Smooth muscle cell (in vitro differentiated cells): ENCODE results near the gene DAPK3. TPM values are rescaled to one million over a fixed set of nuclear protein-coding genes. Genes with fewer than 3 reads are reported as not detected.

Experiments used
- DNase-seq: peaks from one replicate; lab custom pipeline; 2025; ENCODE audit not compliant: unreplicated experiment; lab: John Stamatoyannopoulos, UW
- H2AFZ ChIP-seq: fragments of 200-600 bp; sonication (generic); 2 replicates; pipeline ENCODE4 v1.6.0; 2016; ENCODE audit warnings: antibody characterized with exemption, low read depth, mild to moderate bottlenecking
- H3F3A ChIP-seq: fragments of 200-600 bp; sonication (generic); 2 replicates; pipeline ENCODE4 v1.6.0; 2017; ENCODE audit warnings: antibody characterized with exemption, low read depth
- H3K27ac ChIP-seq: fragments of 200-600 bp; sonication (generic); 2 replicates; pipeline ENCODE4 v1.5.1; 2016; ENCODE audit warnings: low read depth, mild to moderate bottlenecking
- H3K27me3 ChIP-seq: fragments of 200-600 bp; sonication (generic); 2 replicates; pipeline ENCODE4 v1.6.1; 2016; ENCODE audit warnings: low read depth, mild to moderate bottlenecking
- H3K36me3 ChIP-seq: fragments of 200-600 bp; sonication (generic); 2 replicates; pipeline ENCODE4 v1.5.1; 2016; ENCODE audit warnings: low read depth
- H3K4me1 ChIP-seq: fragments of 200-600 bp; sonication (generic); 2 replicates; pipeline ENCODE4 v1.5.1; 2016; ENCODE audit warnings: low read depth
- H3K4me2 ChIP-seq: fragments of 200-600 bp; sonication (generic); 2 replicates; pipeline ENCODE4 v1.6.0; 2016; ENCODE audit warnings: mild to moderate bottlenecking
- H3K4me3 ChIP-seq: fragments of 200-600 bp; sonication (generic); 2 replicates; pipeline ENCODE4 v1.5.1; 2016; ENCODE audit warnings: mild to moderate bottlenecking
- H3K79me2 ChIP-seq: fragments of 200-600 bp; sonication (generic); 2 replicates; pipeline ENCODE4 v1.6.0; 2016; ENCODE audit warnings: low read depth, mild to moderate bottlenecking
- H3K9ac ChIP-seq: fragments of 200-600 bp; sonication (generic); 2 replicates; pipeline ENCODE4 v1.6.0; 2016; ENCODE audit warnings: low read depth
- H3K9me3 ChIP-seq: fragments of 200-600 bp; sonication (generic); replicated peaks from 2 replicates; pipeline ENCODE4 v1.5.1; 2016; ENCODE audit warnings: low read depth
- H4K20me1 ChIP-seq: fragments of 200-600 bp; sonication (generic); 2 replicates; pipeline ENCODE4 v1.6.0; 2016; ENCODE audit warnings: low read depth
- CTCF ChIP-seq: fragments of 200-600 bp; sonication (generic); IDR thresholded peaks from 2 replicates; pipeline ENCODE4 v1.5.1; 2017; ENCODE audit warnings: borderline replicate concordance, mild to moderate bottlenecking, antibody characterized with exemption; ENCODE audit not compliant: insufficient read depth, poor library complexity, severe bottlenecking
- WGBS: methylation state at CpG from one replicate; pipeline ENCODE4 v1.1.7; 2016; ENCODE audit warnings: low lambda C conversion rate; 5-methylcytosine and 5-hydroxymethylcytosine counted together
- microRNA counts: library from miRNA; unstranded; fragments of <30 nt; microRNA quantifications from one replicate; lab custom pipeline; 2016
- microRNA-seq: library from miRNA; unstranded; fragments of <30 nt; microRNA quantifications from one replicate; pipeline ENCODE4, GENCODE V29; 2016; ENCODE audit warnings: borderline number of aligned reads
- polyA plus RNA-seq: library from polyadenylated mRNA; unstranded; fragments of >200 nt; fragmentation: Nextera tagmentation; extraction: Ambion mirVana; gene quantifications from 2 replicates; pipeline ENCODE4 v1.2.1, GENCODE V29; 2016
- small RNA-seq: library from RNA; depleted of rRNA; stranded (forward); fragments of <200 nt; gene quantifications from one replicate; pipeline ENCODE3, GENCODE V24; 2014
- total RNA-seq: library from RNA; depleted of rRNA; stranded (reverse); fragments of >200 nt; gene quantifications from 2 replicates; pipeline ENCODE4 v1.2.3, GENCODE V29; 2014

DAPK3 gene
- total and polyA plus RNA-seq, 2 experiments from 2014 or later, result 82.9 to 113 TPM

- WGBS, result 100% methylated on average over 1 of the region's 1 CpG
- TF ChIP-seq CTCF, result no peak
- no peak for DNase-seq
Observed at GRCh38 chr19:3910105-3910504, 60.8 kb downstream of the DAPK3 start.

More at GRCh38 chr19:3910105-3910504, 60.8 kb downstream of the DAPK3 start:
- Histone ChIP-seq H3K27ac (no peak overlapping the region), H3F3A (no peaks in the 10 kb centered on the region), H2AFZ (no peak overlapping the region), H4K20me1 (no peaks in the 10 kb centered on the region), H3K79me2 (no peaks in the 10 kb centered on the region), H3K9me3 (no peaks in the 10 kb centered on the region), H3K4me1 (no peaks in the 10 kb centered on the region), H3K4me2 (no peak overlapping the region), H3K4me3 (no peak overlapping the region), H3K36me3 (no peaks in the 10 kb centered on the region), H3K9ac (no peak overlapping the region), H3K27me3 (no peaks in the 10 kb centered on the region)

MicroRNA genes within 50 kb of the gene (microRNA counts, 767-probe panel; counts per million panel counts)
- 183 counts per million for microRNA hsa-miR-637 (lab: Ali Mortazavi, UCI)

Small RNA genes within 50 kb of the gene (microRNA-seq; reads per million reads assigned to microRNA genes)
- gene MIR637, result not detected

Small RNA genes within 50 kb of the gene (small RNA-seq; reads per million reads assigned to genes)
- not detected for gene RN7SL202P
- gene SNORD37, result 18.4 reads per million, percentile 88 among the genes with 10 or more reads in this experiment

Other genes with a start within 250 kb of the DAPK3 start
- gene APBA3, start 209.4 kb downstream of the DAPK3 start, total RNA-seq, result 7.7 and 16.1 TPM in 2 replicates
- 27.9 and 28.4 TPM in 2 replicates for gene APBA3, start 209.4 kb downstream of the DAPK3 start, polyA plus RNA-seq
- 19.5 and 33.8 TPM in 2 replicates for gene MRPL54, start 208.4 kb downstream of the DAPK3 start, total RNA-seq
- gene MRPL54, start 208.4 kb downstream of the DAPK3 start, polyA plus RNA-seq, result 60.8 and 64.4 TPM in 2 replicates
- gene RAX2, start 198.9 kb downstream of the DAPK3 start, total RNA-seq, result not detected in 2 replicates
- gene RAX2, start 198.9 kb downstream of the DAPK3 start, polyA plus RNA-seq, result not detected in 2 replicates
- gene MATK, start 184.7 kb downstream of the DAPK3 start, total RNA-seq, result not detected in 2 replicates
- gene MATK, start 184.7 kb downstream of the DAPK3 start, polyA plus RNA-seq, result not detected in 2 replicates
- 0.54 and 1.4 TPM in 2 replicates for gene ZFR2, start 102.1 kb downstream of the DAPK3 start, total RNA-seq
- gene ZFR2, start 102.1 kb downstream of the DAPK3 start, polyA plus RNA-seq, result 1.8 and 4.8 TPM in 2 replicates
- 0.09 and 0.31 TPM in 2 replicates for gene ATCAY, start 90.4 kb downstream of the DAPK3 start, total RNA-seq
- gene ATCAY, start 90.4 kb downstream of the DAPK3 start, polyA plus RNA-seq, result 0.28 and 1.1 TPM in 2 replicates
- not detected in 2 replicates for gene NMRK2, start 38.0 kb downstream of the DAPK3 start, total RNA-seq
- not detected in 2 replicates for gene NMRK2, start 38.0 kb downstream of the DAPK3 start, polyA plus RNA-seq
- gene EEF2, start 14.4 kb upstream of the DAPK3 start, total RNA-seq, result 870 and 903 TPM in 2 replicates
- gene EEF2, start 14.4 kb upstream of the DAPK3 start, polyA plus RNA-seq, result 365 and 474 TPM in 2 replicates
- 15.6 and 17.3 TPM in 2 replicates for gene PIAS4, start 36.6 kb upstream of the DAPK3 start, total RNA-seq
- gene PIAS4, start 36.6 kb upstream of the DAPK3 start, polyA plus RNA-seq, result 8.1 and 14.0 TPM in 2 replicates
- 13.3 and 16.1 TPM in 2 replicates for gene ZBTB7A, start 95.8 kb upstream of the DAPK3 start, total RNA-seq
- gene ZBTB7A, start 95.8 kb upstream of the DAPK3 start, polyA plus RNA-seq, result 36.0 and 53.4 TPM in 2 replicates
- 79.1 and 90.1 TPM in 2 replicates for gene MAP2K2, start 153.0 kb upstream of the DAPK3 start, total RNA-seq
- gene MAP2K2, start 153.0 kb upstream of the DAPK3 start, polyA plus RNA-seq, result 186 and 193 TPM in 2 replicates
- not detected in 2 replicates for gene CREB3L3, start 182.5 kb upstream of the DAPK3 start, total RNA-seq
- not detected in 2 replicates for gene CREB3L3, start 182.5 kb upstream of the DAPK3 start, polyA plus RNA-seq
- 14.2 and 14.5 TPM in 2 replicates for gene SIRT6, start 211.5 kb upstream of the DAPK3 start, total RNA-seq
- 9.2 and 9.4 TPM in 2 replicates for gene SIRT6, start 211.5 kb upstream of the DAPK3 start, polyA plus RNA-seq
- gene ANKRD24, start 211.6 kb upstream of the DAPK3 start, total RNA-seq, result 0.09 TPM in 1 of 2 replicates, not detected in the other
- gene ANKRD24, start 211.6 kb upstream of the DAPK3 start, polyA plus RNA-seq, result 0.70 and 1.5 TPM in 2 replicates